Measurements from ENCODE around the gene ACSL1. TPM values are rescaled to one million over a fixed set of nuclear protein-coding genes. Genes with fewer than 3 reads are reported as not detected.

Gene ACSL1
- polyA plus RNA-seq, 1 donor from 2014 or later = 30.7 TPM

DNA sequence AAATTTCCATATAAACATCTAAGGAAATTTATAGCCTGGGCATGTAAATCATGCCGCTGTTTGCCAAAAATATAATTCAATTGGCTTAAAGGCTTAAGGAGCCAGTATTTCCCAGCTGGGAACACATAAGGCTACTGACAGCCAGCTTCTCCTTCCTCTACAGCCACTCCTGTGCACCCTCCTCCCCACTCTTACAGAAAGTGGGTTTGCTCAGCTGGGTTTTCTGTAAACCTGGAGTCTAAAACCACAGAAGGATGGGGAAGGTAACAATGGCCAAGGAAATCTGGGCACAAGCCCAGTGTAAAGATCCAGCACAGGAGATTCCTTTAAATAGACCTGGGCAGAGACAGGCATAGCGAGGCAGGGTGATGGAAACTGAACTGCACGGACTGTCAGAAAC lies 18.5 kb downstream of the ACSL1 start:
- H3K9me2 ChIP-seq (ENCODE audit: insufficient read depth, low read length) = no peaks in the 10 kb centered on the region
- H3K27me3 ChIP-seq (ENCODE audit: insufficient read depth, low read depth, low read length) = peaks cover 35% of the 10 kb centered on the region
- no peak overlapping the region for H3K9ac ChIP-seq (ENCODE audit: low read length)
- peaks cover 2% of the 10 kb centered on the region for H3K9me3 ChIP-seq (ENCODE audit: low read length)
- no peak overlapping the region for H3K4me2 ChIP-seq (ENCODE audit: low read length)
- H4K20me1 ChIP-seq (ENCODE audit: insufficient read depth) = no peaks in the 10 kb centered on the region
- no peaks in the 10 kb centered on the region for H3K36me3 ChIP-seq (ENCODE audit: insufficient read depth, low read length)
- H3K79me2 ChIP-seq (replicated peaks; ENCODE audit: insufficient read depth, low read length) = no peaks in the 10 kb centered on the region
- no peak overlapping the region for H2AFZ ChIP-seq (ENCODE audit: low read depth, low read length)
- no peak for TF ChIP-seq MXI1 (conservative IDR thresholded peaks at IDR 0.05; ENCODE audit: poor library complexity, severe bottlenecking)
- no peak for TF ChIP-seq POLR2AphosphoS5 (IDR thresholded peaks at IDR 0.05)
- TF ChIP-seq TAF1 (IDR thresholded peaks at IDR 0.05; ENCODE audit: low read depth) = no peak
- no peak for TF ChIP-seq EZH2 (IDR thresholded peaks at IDR 0.05; ENCODE audit: borderline replicate concordance, insufficient read depth, low read length, poor library complexity, severe bottlenecking)
- TF ChIP-seq, protein P1, sequence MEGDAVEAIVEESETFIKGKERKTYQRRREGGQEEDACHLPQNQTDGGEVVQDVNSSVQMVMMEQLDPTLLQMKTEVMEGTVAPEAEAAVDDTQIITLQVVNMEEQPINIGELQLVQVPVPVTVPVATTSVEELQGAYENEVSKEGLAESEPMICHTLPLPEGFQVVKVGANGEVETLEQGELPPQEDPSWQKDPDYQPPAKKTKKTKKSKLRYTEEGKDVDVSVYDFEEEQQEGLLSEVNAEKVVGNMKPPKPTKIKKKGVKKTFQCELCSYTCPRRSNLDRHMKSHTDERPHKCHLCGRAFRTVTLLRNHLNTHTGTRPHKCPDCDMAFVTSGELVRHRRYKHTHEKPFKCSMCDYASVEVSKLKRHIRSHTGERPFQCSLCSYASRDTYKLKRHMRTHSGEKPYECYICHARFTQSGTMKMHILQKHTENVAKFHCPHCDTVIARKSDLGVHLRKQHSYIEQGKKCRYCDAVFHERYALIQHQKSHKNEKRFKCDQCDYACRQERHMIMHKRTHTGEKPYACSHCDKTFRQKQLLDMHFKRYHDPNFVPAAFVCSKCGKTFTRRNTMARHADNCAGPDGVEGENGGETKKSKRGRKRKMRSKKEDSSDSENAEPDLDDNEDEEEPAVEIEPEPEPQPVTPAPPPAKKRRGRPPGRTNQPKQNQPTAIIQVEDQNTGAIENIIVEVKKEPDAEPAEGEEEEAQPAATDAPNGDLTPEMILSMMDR (IDR thresholded peaks at IDR 0.05; ENCODE audit: poor library complexity, severe bottlenecking) = no peak
- TF ChIP-seq, protein P2, sequence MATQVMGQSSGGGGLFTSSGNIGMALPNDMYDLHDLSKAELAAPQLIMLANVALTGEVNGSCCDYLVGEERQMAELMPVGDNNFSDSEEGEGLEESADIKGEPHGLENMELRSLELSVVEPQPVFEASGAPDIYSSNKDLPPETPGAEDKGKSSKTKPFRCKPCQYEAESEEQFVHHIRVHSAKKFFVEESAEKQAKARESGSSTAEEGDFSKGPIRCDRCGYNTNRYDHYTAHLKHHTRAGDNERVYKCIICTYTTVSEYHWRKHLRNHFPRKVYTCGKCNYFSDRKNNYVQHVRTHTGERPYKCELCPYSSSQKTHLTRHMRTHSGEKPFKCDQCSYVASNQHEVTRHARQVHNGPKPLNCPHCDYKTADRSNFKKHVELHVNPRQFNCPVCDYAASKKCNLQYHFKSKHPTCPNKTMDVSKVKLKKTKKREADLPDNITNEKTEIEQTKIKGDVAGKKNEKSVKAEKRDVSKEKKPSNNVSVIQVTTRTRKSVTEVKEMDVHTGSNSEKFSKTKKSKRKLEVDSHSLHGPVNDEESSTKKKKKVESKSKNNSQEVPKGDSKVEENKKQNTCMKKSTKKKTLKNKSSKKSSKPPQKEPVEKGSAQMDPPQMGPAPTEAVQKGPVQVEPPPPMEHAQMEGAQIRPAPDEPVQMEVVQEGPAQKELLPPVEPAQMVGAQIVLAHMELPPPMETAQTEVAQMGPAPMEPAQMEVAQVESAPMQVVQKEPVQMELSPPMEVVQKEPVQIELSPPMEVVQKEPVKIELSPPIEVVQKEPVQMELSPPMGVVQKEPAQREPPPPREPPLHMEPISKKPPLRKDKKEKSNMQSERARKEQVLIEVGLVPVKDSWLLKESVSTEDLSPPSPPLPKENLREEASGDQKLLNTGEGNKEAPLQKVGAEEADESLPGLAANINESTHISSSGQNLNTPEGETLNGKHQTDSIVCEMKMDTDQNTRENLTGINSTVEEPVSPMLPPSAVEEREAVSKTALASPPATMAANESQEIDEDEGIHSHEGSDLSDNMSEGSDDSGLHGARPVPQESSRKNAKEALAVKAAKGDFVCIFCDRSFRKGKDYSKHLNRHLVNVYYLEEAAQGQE (IDR thresholded peaks at IDR 0.05; ENCODE audit: borderline replicate concordance) = no peak
- TF ChIP-seq EP300 (conservative IDR thresholded peaks at IDR 0.05; ENCODE audit: poor library complexity, severe bottlenecking) = no peak
- no peak overlapping the region for H3K4me3 ChIP-seq (ENCODE audit: low read length)
- H3F3A ChIP-seq (ENCODE audit: insufficient read depth, low read length, poor library complexity, severe bottlenecking) = no peaks in the 10 kb centered on the region
- H3K27ac ChIP-seq (ENCODE audit: low read length) = no peak overlapping the region

DNA sequence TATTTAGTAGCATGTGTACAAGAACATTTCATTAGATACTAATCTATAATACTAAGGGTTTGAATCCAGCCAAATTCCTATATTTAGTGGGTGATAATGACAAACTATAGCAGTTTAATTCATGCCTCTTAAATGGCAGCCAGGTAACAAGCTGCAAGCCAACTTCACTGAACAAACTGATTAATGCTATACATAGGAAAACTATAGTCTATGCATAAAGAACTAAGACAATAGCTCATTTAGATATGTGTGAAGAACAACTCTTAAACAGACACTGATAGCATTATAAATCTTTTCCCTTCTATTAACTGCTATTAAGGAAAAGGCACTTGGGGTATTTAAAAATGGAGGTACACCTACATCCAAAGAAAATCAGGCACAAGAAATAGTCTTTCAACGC lies 19.1 kb downstream of the ACSL1 start:
- Histone ChIP-seq H3K9me2 (ENCODE audit: insufficient read depth, low read length) (no peaks in the 10 kb centered on the region), H3K27me3 (ENCODE audit: insufficient read depth, low read depth, low read length) (peaks cover 30% of the 10 kb centered on the region), H2AFZ (ENCODE audit: low read depth, low read length) (no peak overlapping the region), H4K20me1 (ENCODE audit: insufficient read depth) (no peaks in the 10 kb centered on the region), H3K9ac (ENCODE audit: low read length) (no peak overlapping the region), H3F3A (ENCODE audit: insufficient read depth, low read length, poor library complexity, severe bottlenecking) (no peaks in the 10 kb centered on the region), H3K27ac (ENCODE audit: low read length) (no peak overlapping the region), H3K79me2 (replicated peaks; ENCODE audit: insufficient read depth, low read length) (no peaks in the 10 kb centered on the region), H3K36me3 (ENCODE audit: insufficient read depth, low read length) (no peaks in the 10 kb centered on the region), H3K4me3 (ENCODE audit: low read length) (no peak overlapping the region), H3K4me2 (ENCODE audit: low read length) (no peak overlapping the region), H3K9me3 (ENCODE audit: low read length) (peaks cover 2% of the 10 kb centered on the region)
- TF ChIP-seq EP300 (conservative IDR thresholded peaks at IDR 0.05; ENCODE audit: poor library complexity, severe bottlenecking) (no peak), MXI1 (conservative IDR thresholded peaks at IDR 0.05; ENCODE audit: poor library complexity, severe bottlenecking) (no peak), POLR2AphosphoS5 (IDR thresholded peaks at IDR 0.05) (no peak), SMC3 (conservative IDR thresholded peaks at IDR 0.05; ENCODE audit: poor library complexity) (no peak), RAD21 (conservative IDR thresholded peaks at IDR 0.05) (no peak), TAF1 (IDR thresholded peaks at IDR 0.05; ENCODE audit: low read depth) (no peak), EZH2 (IDR thresholded peaks at IDR 0.05; ENCODE audit: borderline replicate concordance, insufficient read depth, low read length, poor library complexity, severe bottlenecking) (no peak)
- TF ChIP-seq, protein P2 (IDR thresholded peaks at IDR 0.05; ENCODE audit: borderline replicate concordance) = no peak
- TF ChIP-seq, protein P1 (IDR thresholded peaks at IDR 0.05; ENCODE audit: poor library complexity, severe bottlenecking) = no peak
